ENCODE measurements around the gene BIRC7.

The BIRC7 gene

GRCh38 chr20:63235399-63235983, at the start of gene BIRC7:
BIRC7 (plus strand) TSS chr20:63235905; CDS start chr20:63236097, 192 bp downstream.
- no peak for DNase-seq

GRCh38 chr20:63186084-63186483, 49.6 kb upstream of the BIRC7 start:
- DNase-seq: no peak

- no peak for DNase-seq
These were observed 49.0 kb upstream of the BIRC7 start for GRCh38 chr20:63186528-63187316.

- no peak for DNase-seq
These were observed 48.2 kb upstream of the BIRC7 start for GRCh38 chr20:63187338-63188158.

GRCh38 chr20:63188159-63188442, 47.6 kb upstream of the BIRC7 start:
- DNase-seq: no peak

- DNase-seq: no peak
These were observed 46.9 kb upstream of the BIRC7 start for GRCh38 chr20:63188641-63189321.

GRCh38 chr20:63189322-63189642, 46.4 kb upstream of the BIRC7 start:
- DNase-seq: no peak

GRCh38 chr20:63189846-63190559, 45.7 kb upstream of the BIRC7 start:
- no peak for DNase-seq

- DNase-seq: no peak
These were observed 44.9 kb upstream of the BIRC7 start for GRCh38 chr20:63190828-63191227.

- DNase-seq: peak; percentile 7
These were observed 44.3 kb upstream of the BIRC7 start for GRCh38 chr20:63191400-63191799.

- DNase-seq: no peak
These were observed 43.0 kb upstream of the BIRC7 start for GRCh38 chr20:63192721-63193120.

- DNase-seq: no peak
These were observed 41.5 kb upstream of the BIRC7 start for GRCh38 chr20:63194007-63194796.

- DNase-seq: no peak
These were observed 40.9 kb upstream of the BIRC7 start for GRCh38 chr20:63194797-63195173.

- DNase-seq: no peak
These were observed 38.8 kb upstream of the BIRC7 start for GRCh38 chr20:63196768-63197470.

GRCh38 chr20:63198606-63199005, 37.1 kb upstream of the BIRC7 start:
- DNase-seq: no peak

GRCh38 chr20:63202021-63202420, 33.7 kb upstream of the BIRC7 start:
- DNase-seq: no peak

- no peak for DNase-seq
These were observed 32.7 kb upstream of the BIRC7 start for GRCh38 chr20:63202811-63203526.

GRCh38 chr20:63204362-63204761, 31.3 kb upstream of the BIRC7 start:
- DNase-seq: no peak

GRCh38 chr20:63205896-63206295, 29.8 kb upstream of the BIRC7 start:
- DNase-seq: no peak

- DNase-seq: no peak
These were observed 28.8 kb upstream of the BIRC7 start for GRCh38 chr20:63206878-63207277.
